Parathyroid adenoma (tissue), 2 donors: ENCODE measurements around the gene MAPK8IP3.

Experiments used
- H2AFZ ChIP-seq: fragments of 300-600 bp; sonication (generic); one replicate; pipeline ENCODE4 v1.7.0; 2017; ENCODE audit warnings: antibody characterized with exemption, mild to moderate bottlenecking
- H3K27ac ChIP-seq: fragments of 300-600 bp; sonication (generic); one replicate; pipeline ENCODE4 v1.7.0; 2017
- H3K27me3 ChIP-seq: fragments of 300-600 bp; sonication (generic); one replicate; pipeline ENCODE4 v1.7.0; 2017; ENCODE audit warnings: low read length; ENCODE audit not compliant: control insufficient read depth, insufficient read depth
- H3K36me3 ChIP-seq: fragments of 300-600 bp; sonication (generic); one replicate; pipeline ENCODE4 v1.7.0; 2017; ENCODE audit warnings: low read length; ENCODE audit not compliant: control insufficient read depth, insufficient read depth
- H3K4me1 ChIP-seq: fragments of 300-600 bp; sonication (generic); one replicate; pipeline ENCODE4 v1.7.0; 2017; ENCODE audit warnings: control low read depth
- H3K4me2 ChIP-seq: fragments of 300-600 bp; sonication (generic); one replicate; pipeline ENCODE4 v1.7.0; 2017; ENCODE audit warnings: low read length
- H3K4me3 ChIP-seq: fragments of 300-600 bp; sonication (generic); one replicate; pipeline ENCODE4 v1.7.0; 2017; ENCODE audit warnings: low read depth, low read length
- H3K79me2 ChIP-seq: fragments of 300-600 bp; sonication (generic); one replicate; pipeline ENCODE4 v1.7.0; 2017; ENCODE audit warnings: control low read depth
- H3K9ac ChIP-seq: fragments of 300-600 bp; sonication (generic); one replicate; pipeline ENCODE4 v1.7.0; 2017; ENCODE audit warnings: mild to moderate bottlenecking
- H3K9me3 ChIP-seq: fragments of 300-600 bp; sonication (generic); one replicate; pipeline ENCODE4 v1.7.0; 2017; ENCODE audit warnings: low read length; ENCODE audit not compliant: control insufficient read depth
- TF ChIP-seq, protein P1 (sequence below): fragments of 300-600 bp; sonication (generic); IDR thresholded peaks from one replicate; pipeline ENCODE4 v1.7.0; 2017; ENCODE audit warnings: antibody characterized with exemption, mild to moderate bottlenecking
- donor health status: primary hyperparathyroidism.

MAPK8IP3 gene

DNA sequence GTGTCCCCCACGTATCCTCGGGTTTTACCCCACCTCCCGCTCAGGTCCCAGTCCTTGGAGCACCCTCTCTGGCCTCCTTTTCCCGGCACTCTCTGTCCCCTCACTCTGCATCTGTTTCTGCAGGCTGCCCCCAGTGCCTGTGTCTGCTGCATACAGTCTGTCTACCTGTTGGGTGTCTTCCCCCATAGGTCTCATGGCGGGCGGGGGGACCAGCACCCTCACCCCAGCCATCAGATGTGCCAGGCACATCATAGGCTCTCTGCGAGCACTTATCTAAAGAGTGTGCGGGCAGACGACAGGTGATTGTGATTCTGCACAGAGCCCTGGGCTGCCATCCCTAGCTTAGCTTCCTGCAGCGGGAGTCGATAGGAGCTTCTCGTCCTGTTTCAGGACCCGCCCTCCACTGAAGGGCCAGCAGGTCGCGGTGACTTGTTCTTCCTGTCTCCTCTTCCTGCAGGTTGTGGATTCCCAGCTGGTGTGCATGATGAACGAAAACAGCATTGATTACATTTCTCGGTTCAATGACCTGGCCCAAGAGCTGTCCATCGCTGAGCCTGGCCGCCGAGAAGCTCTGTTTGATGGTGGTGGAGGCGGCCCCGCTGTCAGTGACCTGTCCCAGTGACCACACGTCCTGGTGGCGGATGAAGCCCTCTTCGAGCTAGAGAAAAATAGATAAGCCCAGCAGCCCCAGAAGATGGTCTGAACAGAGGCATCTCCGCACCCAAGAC, 32.4 kb upstream of the MAPK8IP3 start:
- no peak overlapping the region for H3K4me2 ChIP-seq
- no peaks in the 10 kb centered on the region for H3K36me3 ChIP-seq
- no peaks in the 10 kb centered on the region for H3K4me1 ChIP-seq
- no peak overlapping the region for H3K9ac ChIP-seq
- peaks cover 2% of the 10 kb centered on the region for H3K79me2 ChIP-seq
- H3K4me3 ChIP-seq: no peak overlapping the region
- no peak overlapping the region for H2AFZ ChIP-seq
- no peaks in the 10 kb centered on the region for H3K9me3 ChIP-seq
- H3K27me3 ChIP-seq: no peaks in the 10 kb centered on the region
- TF ChIP-seq, protein P1, sequence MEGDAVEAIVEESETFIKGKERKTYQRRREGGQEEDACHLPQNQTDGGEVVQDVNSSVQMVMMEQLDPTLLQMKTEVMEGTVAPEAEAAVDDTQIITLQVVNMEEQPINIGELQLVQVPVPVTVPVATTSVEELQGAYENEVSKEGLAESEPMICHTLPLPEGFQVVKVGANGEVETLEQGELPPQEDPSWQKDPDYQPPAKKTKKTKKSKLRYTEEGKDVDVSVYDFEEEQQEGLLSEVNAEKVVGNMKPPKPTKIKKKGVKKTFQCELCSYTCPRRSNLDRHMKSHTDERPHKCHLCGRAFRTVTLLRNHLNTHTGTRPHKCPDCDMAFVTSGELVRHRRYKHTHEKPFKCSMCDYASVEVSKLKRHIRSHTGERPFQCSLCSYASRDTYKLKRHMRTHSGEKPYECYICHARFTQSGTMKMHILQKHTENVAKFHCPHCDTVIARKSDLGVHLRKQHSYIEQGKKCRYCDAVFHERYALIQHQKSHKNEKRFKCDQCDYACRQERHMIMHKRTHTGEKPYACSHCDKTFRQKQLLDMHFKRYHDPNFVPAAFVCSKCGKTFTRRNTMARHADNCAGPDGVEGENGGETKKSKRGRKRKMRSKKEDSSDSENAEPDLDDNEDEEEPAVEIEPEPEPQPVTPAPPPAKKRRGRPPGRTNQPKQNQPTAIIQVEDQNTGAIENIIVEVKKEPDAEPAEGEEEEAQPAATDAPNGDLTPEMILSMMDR: no peak
- no peak overlapping the region for H3K27ac ChIP-seq

DNA sequence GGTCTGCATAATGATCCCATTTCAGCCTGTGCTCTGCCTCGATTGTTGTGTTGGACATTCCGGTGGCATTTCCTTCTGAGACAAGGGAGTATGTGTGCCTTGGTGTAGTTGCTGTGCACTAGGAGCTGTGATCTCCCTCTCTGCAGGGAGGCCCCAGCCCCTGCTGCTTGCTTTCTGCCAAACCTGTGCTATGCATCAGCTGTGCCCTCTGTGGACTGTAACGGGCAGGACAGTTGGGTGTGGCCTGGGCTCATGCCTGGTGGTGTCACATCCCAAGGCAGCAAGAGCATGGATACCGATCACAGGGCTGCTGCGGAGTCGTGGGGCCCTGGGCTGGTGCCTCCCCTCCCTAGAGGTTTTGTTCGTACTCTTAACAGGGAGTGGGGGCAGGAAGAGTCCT, 31.7 kb upstream of the MAPK8IP3 start:
- no peak overlapping the region for H3K27ac ChIP-seq
- no peak overlapping the region for H3K4me3 ChIP-seq
- H3K27me3 ChIP-seq: no peaks in the 10 kb centered on the region
- no peak overlapping the region for H3K9ac ChIP-seq
- H3K9me3 ChIP-seq: no peaks in the 10 kb centered on the region
- H3K79me2 ChIP-seq: peaks cover 9% of the 10 kb centered on the region
- H3K36me3 ChIP-seq: no peaks in the 10 kb centered on the region
- TF ChIP-seq, protein P1: no peak
- no peak overlapping the region for H2AFZ ChIP-seq
- H3K4me1 ChIP-seq: peaks cover 3% of the 10 kb centered on the region
- H3K4me2 ChIP-seq: no peak overlapping the region

- Histone ChIP-seq H3K79me2 (peaks cover 16% of the 10 kb centered on the region), H3K9ac (no peak overlapping the region), H3K4me1 (peaks cover 4% of the 10 kb centered on the region), H3K36me3 (no peaks in the 10 kb centered on the region), H3K27ac (no peak overlapping the region), H3K27me3 (no peaks in the 10 kb centered on the region), H2AFZ (no peak overlapping the region), H3K9me3 (no peaks in the 10 kb centered on the region), H3K4me3 (no peak overlapping the region), H3K4me2 (no peak overlapping the region)
- TF ChIP-seq, protein P1: no peak
Measured at GRCh38 chr16:1674751-1675664, 31.0 kb upstream of the MAPK8IP3 start.

GRCh38 chr16:1676661-1677060, 29.3 kb upstream of the MAPK8IP3 start:
- Histone ChIP-seq H2AFZ (no peak overlapping the region), H3K4me3 (no peak overlapping the region), H3K79me2 (peaks cover 21% of the 10 kb centered on the region), H3K9ac (no peak overlapping the region), H3K4me2 (no peak overlapping the region), H3K4me1 (peaks cover 4% of the 10 kb centered on the region), H3K27me3 (no peaks in the 10 kb centered on the region), H3K36me3 (no peaks in the 10 kb centered on the region), H3K27ac (no peak overlapping the region), H3K9me3 (no peaks in the 10 kb centered on the region)
- TF ChIP-seq, protein P1: no peak
